ENCODE measurements around the gene LRSAM1.

GRCh38 chr9:127514468-127514867 is 63.2 kb downstream of the LRSAM1 start:
- no peak for TF ChIP-seq EZH2 (IDR thresholded peaks at IDR 0.05)
- no peak for TF ChIP-seq POLR2AphosphoS5 (IDR thresholded peaks at IDR 0.05; ENCODE audit: borderline replicate concordance, low read depth, low read length)
- TF ChIP-seq FOXP2 (optimal IDR thresholded peaks at IDR 0.05; ENCODE audit: control extremely low read depth, extremely low read length, insufficient read depth) = no peak

All from SK-N-MC (cell line).